ENCODE measurements around the gene FYB1.
A peak's percentile ranks its signal among the peaks of the same experiment; 100 is the strongest.

Gene FYB1

DNA sequence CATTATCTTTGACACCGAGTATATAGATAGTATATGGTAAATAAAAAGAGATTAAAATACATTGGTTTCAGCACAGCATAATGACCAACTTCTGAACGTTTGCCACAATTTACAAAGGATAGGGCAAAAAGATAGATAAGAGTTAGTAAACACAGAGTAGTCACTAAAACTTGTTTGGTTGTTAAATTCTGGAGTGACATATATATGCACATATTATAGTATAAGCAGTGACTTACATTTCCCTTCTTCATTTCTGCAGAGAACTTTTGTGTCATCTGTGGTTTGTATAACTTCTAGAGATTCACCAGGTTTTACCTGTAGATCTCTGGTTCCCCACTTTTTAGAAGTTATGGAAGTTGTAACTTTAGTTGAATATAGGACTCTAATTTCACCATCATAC, 100.7 kb downstream of the FYB1 start:
- DNase-seq (no peak), ATAC-seq (no peak)
- Mint-ChIP-seq H3K27me3 (no peaks in the 10 kb centered on the region), H3K4me1 (peaks cover 50% of the 10 kb centered on the region), H3K9me3 (no peaks in the 10 kb centered on the region), H3K27ac (no peak overlapping the region), H3K4me3 (no peak overlapping the region)

DNA sequence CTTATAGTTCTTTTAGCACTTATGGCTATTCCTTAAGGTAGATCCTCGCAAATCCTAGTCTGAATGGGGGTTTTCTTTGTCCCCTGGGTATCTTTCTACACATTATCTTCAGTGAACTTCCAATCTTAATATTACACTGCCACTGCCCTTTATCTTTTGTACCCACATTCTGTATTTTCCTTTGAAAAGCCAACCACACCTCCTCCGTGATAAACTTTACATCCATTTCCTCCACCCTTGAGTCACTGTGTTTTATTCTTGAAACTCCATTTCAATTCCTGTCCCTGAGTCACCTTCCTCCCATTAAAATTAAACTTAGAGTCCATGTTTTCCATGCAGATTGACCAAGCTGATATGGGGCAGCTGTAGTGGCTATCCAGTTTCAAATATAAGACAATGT, 102.0 kb downstream of the FYB1 start:
- Mint-ChIP-seq H3K9me3 (no peaks in the 10 kb centered on the region), H3K4me1 (peaks cover 49% of the 10 kb centered on the region), H3K4me3 (no peak overlapping the region), H3K27ac (peak overlapping the region in 1 of 2 donors; percentile 85), H3K27me3 (no peaks in the 10 kb centered on the region)
- no peak for ATAC-seq
- no peak for DNase-seq

DNA sequence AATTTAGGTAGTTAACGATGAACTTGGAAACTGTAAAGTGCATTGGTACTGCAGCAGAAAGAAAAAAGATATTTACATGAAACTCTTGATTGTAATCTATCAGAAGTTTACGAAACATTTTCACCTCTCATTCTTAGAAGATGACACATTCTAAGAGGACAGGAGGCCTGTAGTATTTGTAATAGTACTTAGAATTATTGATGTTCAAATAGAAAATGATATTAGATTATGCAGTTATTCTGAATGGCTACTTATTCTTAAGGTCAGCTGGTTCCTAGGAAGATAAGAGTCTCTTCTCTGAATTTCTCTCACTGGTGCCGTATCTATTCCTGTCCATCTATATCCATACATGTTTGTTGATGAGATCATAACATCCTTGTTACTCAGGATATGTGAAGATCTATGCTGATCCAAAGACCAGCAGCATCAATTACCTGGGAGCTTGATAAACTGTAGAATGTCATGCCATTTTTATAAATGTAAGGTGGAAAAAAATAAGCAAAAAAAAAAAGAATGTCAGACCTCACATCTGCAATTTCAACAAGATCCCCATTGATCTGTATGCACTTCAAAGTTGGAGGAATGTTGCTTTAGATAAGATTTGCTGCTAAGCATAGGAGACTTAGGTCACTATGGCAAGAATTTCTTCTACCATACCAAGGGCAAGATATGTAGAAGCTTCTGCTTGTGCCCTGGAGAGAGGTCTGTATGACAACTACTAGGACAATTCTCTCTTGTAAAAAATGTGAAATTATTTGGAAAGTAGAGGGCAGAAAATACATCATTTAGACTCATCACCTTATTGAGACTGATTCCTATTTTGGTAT, 102.8 kb downstream of the FYB1 start:
- ATAC-seq (no peak), DNase-seq (no peak)
- Mint-ChIP-seq H3K4me3 (no peak overlapping the region), H3K4me1 (peaks cover 40% of the 10 kb centered on the region), H3K27ac (peak overlapping the region; percentile 48 to 62), H3K9me3 (no peaks in the 10 kb centered on the region), H3K27me3 (no peaks in the 10 kb centered on the region)

DNA sequence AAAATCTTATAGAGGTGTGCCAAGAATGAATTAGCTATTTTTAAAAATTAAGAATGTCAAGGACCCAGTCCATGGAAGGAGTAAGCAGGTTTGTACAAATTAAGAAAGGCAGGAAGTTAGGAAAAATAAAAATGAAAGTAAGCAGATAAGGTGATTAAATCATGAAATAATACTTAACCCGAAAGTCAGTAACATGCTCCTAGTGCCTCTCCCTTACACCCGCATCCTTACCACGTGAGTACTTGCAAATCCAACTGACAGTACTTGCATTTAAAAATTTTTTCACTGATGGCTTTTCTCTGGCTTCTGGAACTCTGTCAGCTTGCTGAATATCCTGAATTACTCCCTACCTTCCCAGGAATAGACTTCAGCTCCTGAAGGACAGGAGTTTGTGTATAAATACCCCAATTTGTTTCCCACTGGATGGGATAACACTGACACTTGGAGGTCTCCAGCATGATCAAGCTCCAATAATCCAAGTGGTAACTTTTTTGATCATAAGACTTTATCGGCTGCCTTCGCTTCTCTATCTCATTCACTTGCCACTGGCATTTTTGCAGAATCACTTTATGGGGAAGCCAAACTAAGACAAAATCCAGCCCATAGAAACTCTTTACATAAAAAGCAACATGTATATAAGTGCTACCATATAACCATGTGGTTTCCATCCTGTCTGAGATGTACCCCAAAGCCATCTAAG, 103.6 kb downstream of the FYB1 start:
- H3K27me3 Mint-ChIP-seq, result no peaks in the 10 kb centered on the region
- H3K27ac Mint-ChIP-seq, result peak overlapping the region; percentile 27 to 30
- H3K4me3 Mint-ChIP-seq, result peak overlapping the region in 1 of 2 donors; percentile 24
- H3K9me3 Mint-ChIP-seq, result no peaks in the 10 kb centered on the region
- no peak for ATAC-seq
- peaks cover 40% of the 10 kb centered on the region for H3K4me1 Mint-ChIP-seq
- DNase-seq, result no peak

DNA sequence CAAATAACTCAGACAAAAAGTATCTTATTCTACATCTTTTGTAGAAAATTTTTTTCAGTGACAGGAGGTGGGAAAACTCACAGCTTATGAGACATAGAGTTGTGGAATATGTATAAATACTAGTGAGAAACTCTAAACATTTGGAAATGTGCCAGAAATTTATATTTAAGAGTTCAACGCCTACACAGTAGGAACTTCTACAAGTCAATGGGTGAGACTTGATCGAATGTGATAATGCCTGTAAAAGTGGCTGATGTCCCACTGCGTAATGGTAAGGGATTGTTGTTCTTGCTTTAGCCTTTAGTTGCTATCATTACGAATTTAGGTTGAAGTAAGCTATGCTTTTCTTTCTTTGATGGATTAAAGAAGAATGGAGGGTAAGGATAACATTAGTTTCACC, 105.2 kb downstream of the FYB1 start:
- H3K4me3 Mint-ChIP-seq, result no peak overlapping the region
- ATAC-seq, result no peak
- H3K9me3 Mint-ChIP-seq, result no peaks in the 10 kb centered on the region
- no peak for DNase-seq
- peaks cover 40% of the 10 kb centered on the region for H3K4me1 Mint-ChIP-seq
- no peaks in the 10 kb centered on the region for H3K27me3 Mint-ChIP-seq
- no peak overlapping the region for H3K27ac Mint-ChIP-seq

DNA sequence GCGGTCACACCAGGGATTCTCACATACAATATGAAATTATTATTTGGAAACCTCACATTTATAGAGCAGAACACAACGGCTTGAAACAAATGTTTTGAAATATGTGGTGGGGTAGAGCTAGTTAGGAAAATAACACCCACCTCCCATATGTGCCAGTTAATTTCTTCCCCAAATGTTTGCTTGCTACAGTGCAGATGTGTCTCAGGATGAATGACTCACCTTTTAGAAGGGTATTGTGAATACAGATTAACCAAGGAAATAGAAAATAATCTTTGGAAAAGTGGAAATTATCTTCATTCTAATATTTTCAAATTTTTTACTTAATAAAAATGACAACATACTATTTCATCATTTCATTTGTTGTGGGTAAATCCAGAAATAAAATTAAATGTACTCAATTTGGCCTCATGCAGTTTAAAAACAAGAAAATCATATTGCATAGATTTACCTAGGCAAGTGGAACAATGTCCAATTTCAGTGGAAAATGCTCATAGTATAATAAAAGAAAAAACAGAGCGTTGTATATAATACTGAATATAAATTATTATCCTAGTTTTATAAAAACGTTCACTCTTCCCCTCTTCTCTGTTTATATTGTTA, 105.9 kb downstream of the FYB1 start:
- no peak for ATAC-seq
- Mint-ChIP-seq H3K4me1 (peaks cover 40% of the 10 kb centered on the region), H3K27me3 (no peaks in the 10 kb centered on the region), H3K4me3 (no peak overlapping the region), H3K27ac (peak overlapping the region in 1 of 2 donors; percentile 47), H3K9me3 (no peaks in the 10 kb centered on the region)
- DNase-seq, result no peak

DNA sequence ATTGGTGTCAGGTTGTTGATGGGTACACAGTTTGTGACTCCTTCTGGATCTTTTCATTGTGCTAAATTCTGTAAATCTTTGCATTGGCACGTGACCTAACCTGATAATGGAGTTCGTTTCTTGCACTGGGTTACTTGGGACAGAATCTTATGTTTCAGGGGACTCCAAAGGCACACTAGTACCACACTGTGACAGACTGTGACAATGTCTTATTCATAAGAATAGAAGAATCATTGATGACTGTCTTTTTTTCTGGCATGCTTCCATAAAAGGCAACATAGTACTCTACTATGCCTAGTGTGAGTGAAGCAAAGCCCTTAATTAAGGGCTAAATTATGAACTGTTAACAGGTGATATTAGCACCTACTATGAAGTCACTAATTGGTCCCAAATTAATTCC, 109.8 kb downstream of the FYB1 start:
- Mint-ChIP-seq H3K4me3 (no peak overlapping the region), H3K27me3 (no peaks in the 10 kb centered on the region)
- ATAC-seq, result no peak

DNA sequence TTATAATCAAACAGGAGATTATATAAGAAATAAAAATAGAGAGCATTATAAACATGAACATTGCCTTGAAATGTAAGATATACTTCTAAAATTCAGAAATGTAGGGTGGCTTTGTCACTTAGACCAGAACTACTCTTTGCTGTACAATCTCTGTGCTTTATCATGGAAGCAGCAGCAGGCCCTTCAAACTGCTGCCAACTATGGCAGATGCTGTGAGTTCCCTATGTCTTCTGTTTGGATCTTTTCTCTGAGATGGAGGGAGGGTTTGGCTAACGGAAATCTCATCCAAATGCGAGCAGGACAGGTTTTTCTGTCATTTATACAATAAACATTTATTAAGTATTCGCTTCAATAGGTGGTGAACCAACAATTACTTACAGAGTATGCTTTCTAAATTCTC, 110.4 kb downstream of the FYB1 start:
- Mint-ChIP-seq H3K4me3 (no peak overlapping the region), H3K4me1 (no peaks in the 10 kb centered on the region), H3K27me3 (no peaks in the 10 kb centered on the region), H3K9me3 (no peaks in the 10 kb centered on the region), H3K27ac (no peak overlapping the region)
- DNase-seq (no peak), ATAC-seq (no peak)

More for the DNA sequence above, 109.8 kb downstream of the FYB1 start:
- peaks cover 4% of the 10 kb centered on the region for H3K4me1 Mint-ChIP-seq
- no peak for DNase-seq
- H3K27ac Mint-ChIP-seq, result no peak overlapping the region
- no peaks in the 10 kb centered on the region for H3K9me3 Mint-ChIP-seq

DNA sequence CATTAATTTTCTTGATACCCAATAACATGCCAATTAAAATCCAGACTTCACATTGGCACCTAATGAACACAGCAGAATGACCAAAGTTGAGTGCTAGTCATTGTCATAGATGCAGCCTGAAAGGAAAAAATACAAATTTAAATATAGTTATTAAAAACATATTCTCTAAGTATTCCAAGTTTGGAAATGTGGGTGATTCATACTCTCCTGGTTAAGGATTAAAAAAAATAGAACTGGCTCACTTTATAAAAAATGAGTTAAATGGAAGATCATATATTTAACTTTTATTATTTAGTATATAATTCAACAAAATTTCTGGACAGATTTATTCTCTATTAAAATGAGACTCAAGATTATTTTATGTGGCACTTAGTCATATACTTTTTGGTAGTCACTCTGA, 112.0 kb downstream of the FYB1 start:
- Mint-ChIP-seq H3K27ac (no peak overlapping the region), H3K4me3 (no peak overlapping the region), H3K9me3 (no peaks in the 10 kb centered on the region), H3K27me3 (no peaks in the 10 kb centered on the region), H3K4me1 (no peaks in the 10 kb centered on the region)
- ATAC-seq (no peak), DNase-seq (no peak)

DNA sequence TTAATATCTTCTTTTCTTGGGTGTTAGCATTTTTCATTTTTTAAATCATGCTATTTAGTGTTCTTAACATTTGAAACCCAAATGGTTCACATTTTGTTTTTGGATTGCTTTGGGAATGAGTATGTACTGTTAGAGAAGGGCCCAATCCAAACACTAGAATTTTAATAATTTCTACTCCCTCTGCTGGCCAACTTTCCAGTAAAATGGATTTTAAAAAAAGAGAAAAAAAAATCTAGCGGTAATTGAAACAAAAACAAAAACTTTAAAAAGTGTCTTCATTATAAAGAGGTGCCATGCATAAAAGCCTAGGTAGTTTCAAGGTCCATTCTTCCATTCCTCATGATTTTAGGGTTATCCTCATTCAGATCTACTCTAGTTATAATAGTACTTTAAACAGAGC, 113.0 kb downstream of the FYB1 start:
- no peak for ATAC-seq
- Mint-ChIP-seq H3K4me3 (no peak overlapping the region), H3K4me1 (peaks cover 4% of the 10 kb centered on the region), H3K27ac (peak overlapping the region in 1 of 2 donors; percentile 69), H3K27me3 (no peaks in the 10 kb centered on the region), H3K9me3 (no peaks in the 10 kb centered on the region)
- no peak for DNase-seq

DNA sequence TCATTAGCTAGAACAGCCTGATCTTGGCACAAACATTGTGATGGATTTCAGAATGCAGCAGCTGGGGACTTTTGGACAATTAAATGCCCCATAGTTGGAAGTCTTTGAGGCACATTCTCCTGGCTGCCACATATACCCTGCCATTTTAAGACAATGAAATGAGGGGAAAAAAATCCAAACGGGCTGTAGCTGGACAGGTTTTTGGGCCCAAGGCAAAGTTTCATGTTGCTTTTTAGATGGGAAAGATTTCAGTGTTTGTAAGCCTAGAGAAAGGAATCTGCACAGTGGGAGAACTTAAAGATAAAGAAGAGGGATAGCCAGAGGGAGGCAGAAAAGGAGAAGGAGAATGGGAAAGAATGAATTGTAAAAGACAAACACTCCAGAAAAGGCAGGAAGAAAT, 115.1 kb downstream of the FYB1 start:
- Mint-ChIP-seq H3K27ac (no peak overlapping the region), H3K9me3 (no peaks in the 10 kb centered on the region), H3K27me3 (no peaks in the 10 kb centered on the region), H3K4me3 (no peak overlapping the region), H3K4me1 (peaks cover 20% of the 10 kb centered on the region)
- DNase-seq (no peak), ATAC-seq (no peak)

DNA sequence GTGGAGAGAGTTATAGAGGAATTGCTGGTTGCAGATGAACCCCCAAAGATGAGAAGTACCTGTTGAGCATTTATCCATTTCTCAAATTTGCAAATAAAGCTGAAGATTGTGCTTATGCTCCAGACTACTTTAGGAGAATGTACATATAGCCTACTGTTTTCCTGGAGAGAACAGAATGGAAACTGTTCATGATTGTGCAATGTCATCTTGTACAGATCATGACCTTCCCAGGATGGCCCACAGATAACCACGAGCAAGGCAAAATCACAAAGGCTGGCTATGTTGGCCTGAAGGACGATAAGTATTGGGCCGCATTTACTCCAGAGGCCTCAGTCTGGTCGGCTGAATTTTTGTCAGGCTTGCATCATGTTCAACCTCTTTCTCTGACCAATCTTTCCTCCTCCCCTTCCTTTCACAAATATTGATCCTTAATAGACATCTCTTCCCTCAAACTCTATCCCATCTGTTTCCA, 116.6 kb downstream of the FYB1 start:
- H3K9me3 Mint-ChIP-seq, result no peaks in the 10 kb centered on the region
- no peak overlapping the region for H3K27ac Mint-ChIP-seq
- H3K27me3 Mint-ChIP-seq, result no peaks in the 10 kb centered on the region
- ATAC-seq (no peak), DNase-seq (no peak)
- no peak overlapping the region for H3K4me3 Mint-ChIP-seq
- peaks cover 23% of the 10 kb centered on the region for H3K4me1 Mint-ChIP-seq

DNA sequence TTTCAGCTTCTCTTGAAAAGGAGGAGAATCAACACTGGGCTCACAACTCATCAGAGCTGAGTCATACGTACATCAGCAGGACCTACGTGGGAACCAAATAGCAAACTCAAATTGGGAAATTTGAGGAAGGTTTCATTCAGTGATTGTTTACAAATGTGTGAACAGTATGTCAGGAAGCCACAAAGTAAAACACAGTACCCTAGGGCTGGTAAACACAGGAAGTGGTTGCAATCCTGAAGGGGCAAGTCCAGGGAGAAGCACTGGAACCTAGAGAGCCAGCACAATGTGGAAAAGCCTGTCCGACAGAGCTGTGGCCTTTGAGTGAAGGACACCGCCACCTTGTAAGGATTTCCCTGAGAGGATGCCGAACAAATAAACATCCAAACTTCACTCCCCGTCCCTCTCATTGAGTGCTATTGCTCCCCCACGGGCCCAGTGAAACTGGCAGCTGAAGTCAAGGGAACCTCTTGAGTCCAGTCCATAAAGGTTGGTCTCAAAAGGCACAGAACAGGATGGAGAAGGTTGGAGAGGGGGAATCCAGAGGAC, 118.4 kb downstream of the FYB1 start:
- H3K4me3 Mint-ChIP-seq, result no peak overlapping the region
- peaks cover 23% of the 10 kb centered on the region for H3K4me1 Mint-ChIP-seq
- no peak for DNase-seq
- no peaks in the 10 kb centered on the region for H3K27me3 Mint-ChIP-seq
- H3K27ac Mint-ChIP-seq, result peak overlapping the region; percentile 55 to 65
- no peak for ATAC-seq
- no peaks in the 10 kb centered on the region for H3K9me3 Mint-ChIP-seq

DNA sequence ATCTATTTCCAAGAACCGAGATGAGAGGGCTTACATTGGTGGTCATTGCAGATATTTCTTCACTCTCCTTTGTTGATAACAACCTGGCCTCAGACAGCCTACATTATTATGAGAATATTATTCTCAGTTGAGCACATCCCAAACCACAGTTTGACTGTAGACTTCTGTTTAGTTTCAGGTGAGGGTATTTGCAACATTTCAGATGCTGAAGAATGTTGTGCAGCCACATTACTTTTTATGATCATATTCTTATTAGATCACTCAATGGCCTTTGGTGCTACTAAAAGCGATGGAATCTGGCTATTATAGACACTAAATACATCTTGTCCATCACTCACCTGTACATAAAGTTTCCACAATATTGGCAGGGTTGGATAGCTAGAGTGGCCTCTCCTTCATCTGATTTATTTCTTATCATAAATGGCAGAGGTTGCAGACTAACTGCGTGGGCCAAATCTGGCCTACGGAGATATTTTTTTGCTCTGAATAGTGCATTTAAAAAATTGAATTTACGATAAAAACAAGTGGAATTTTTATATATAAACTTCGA, 119.0 kb downstream of the FYB1 start:
- ATAC-seq, result no peak
- Mint-ChIP-seq H3K4me3 (no peak overlapping the region), H3K4me1 (peaks cover 23% of the 10 kb centered on the region), H3K9me3 (no peaks in the 10 kb centered on the region), H3K27ac (no peak overlapping the region), H3K27me3 (no peaks in the 10 kb centered on the region)
- DNase-seq, result no peak

DNA sequence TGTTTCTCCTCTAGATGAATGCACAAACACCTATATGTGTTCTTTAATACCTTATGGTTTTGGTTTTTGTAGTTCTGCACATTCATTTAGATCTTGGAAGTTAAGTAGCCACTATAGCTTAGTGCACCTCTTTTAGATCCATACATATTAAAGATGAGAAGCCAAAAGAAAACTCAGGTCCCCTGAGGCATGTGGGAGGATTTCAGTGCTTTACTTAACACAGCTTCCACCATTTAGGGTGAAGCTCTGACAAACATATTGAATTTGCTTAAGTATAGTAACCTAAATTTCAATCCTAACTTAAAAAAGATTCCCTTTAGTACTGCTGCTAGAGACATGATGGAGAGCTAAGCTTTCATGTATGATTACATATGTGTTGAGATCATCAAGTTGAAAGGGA, 119.5 kb downstream of the FYB1 start:
- Mint-ChIP-seq H3K9me3 (no peaks in the 10 kb centered on the region), H3K4me3 (no peak overlapping the region), H3K4me1 (peaks cover 23% of the 10 kb centered on the region), H3K27me3 (no peaks in the 10 kb centered on the region), H3K27ac (peak overlapping the region in 1 of 2 donors; percentile 10)
- DNase-seq (no peak), ATAC-seq (no peak)

Measured in stimulated activated naive CD8-positive, alpha-beta T cell treated with anti-CD3 and anti-CD28 coated beads, Interleukin-15, amount 100 ng/mL, for 72 hours (primary cell).